Dermis microvascular lymphatic vessel endothelial cell (primary cell): ENCODE results near the gene VIL1. TPM values are rescaled to one million over a fixed set of nuclear protein-coding genes. Genes with fewer than 3 reads are reported as not detected.

ENCODE experiments used
- DNase-seq, 2 donors: peaks; one replicate each; pipeline versions ENCODE4 v3.0.0 to v3.0.0-alpha.2; 2010; ENCODE audit warnings: low read depth in 2 of 2
- total RNA-seq: library from RNA; depleted of rRNA; stranded (reverse); fragments of >200 nt; gene quantifications from 2 replicates; pipeline ENCODE4 v1.2.1, GENCODE V29; 2014

VIL1 gene
- total RNA-seq, 1 donor from 2014 or later: not detected

DNA sequence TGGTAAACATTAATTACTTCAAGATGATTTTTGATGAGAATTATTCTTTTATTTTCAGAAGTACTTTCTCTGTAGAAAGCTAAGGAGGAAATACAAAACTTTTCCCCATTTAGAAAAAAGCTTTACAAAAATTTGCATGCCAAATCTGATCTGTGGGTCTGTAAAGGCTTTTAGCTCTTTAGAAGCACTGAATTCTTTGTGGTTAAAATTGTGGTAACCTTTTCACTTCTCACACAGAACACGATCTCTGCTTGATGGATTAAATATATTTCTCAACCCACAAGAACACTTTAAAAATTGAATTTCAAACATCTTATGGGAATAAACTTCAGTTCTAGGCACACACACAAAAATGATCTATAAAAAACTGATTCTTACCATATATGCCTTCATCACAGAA lies 63.7 kb downstream of the VIL1 start:
- DNase-seq: no peak

- DNase-seq: no peak
Measured at GRCh38 chr2:218485986-218486667, 67.2 kb downstream of the VIL1 start.

GRCh38 chr2:218500501-218501060 lies 81.7 kb downstream of the VIL1 start:
- no peak for DNase-seq

- peak in 1 of 2 donors; percentile 61 for DNase-seq
Measured at GRCh38 chr2:218501665-218502064, 82.7 kb downstream of the VIL1 start.

Other genes starting within 250 kb of the VIL1 start
- 256 and 269 TPM in 2 replicates for gene ARPC2, start 201.9 kb upstream of the VIL1 start, total RNA-seq
- 0.13 TPM in 1 of 2 replicates, not detected in the other for gene GPBAR1, start 158.1 kb upstream of the VIL1 start, total RNA-seq
- gene AAMP, start 149.0 kb upstream of the VIL1 start, total RNA-seq: 126 and 132 TPM in 2 replicates
- 19.8 and 26.9 TPM in 2 replicates for gene PNKD, start 148.6 kb upstream of the VIL1 start, total RNA-seq
- gene TMBIM1, start 126.6 kb upstream of the VIL1 start, total RNA-seq: 121 and 191 TPM in 2 replicates
- gene CATIP, start 62.3 kb upstream of the VIL1 start, total RNA-seq: not detected in 2 replicates
- under 0.01 and 0.13 TPM in 2 replicates for gene SLC11A1, start 36.9 kb upstream of the VIL1 start, total RNA-seq
- 48.9 and 91.0 TPM in 2 replicates for gene CTDSP1, start 19.3 kb upstream of the VIL1 start, total RNA-seq
- gene USP37, start 149.2 kb downstream of the VIL1 start, total RNA-seq: 7.3 and 8.3 TPM in 2 replicates
- gene CNOT9, start 149.7 kb downstream of the VIL1 start, total RNA-seq: 46.3 and 53.9 TPM in 2 replicates
- gene PLCD4, start 188.8 kb downstream of the VIL1 start, total RNA-seq: 0.76 and 1.4 TPM in 2 replicates
- 4.4 and 7.3 TPM in 2 replicates for gene ZNF142, start 240.5 kb downstream of the VIL1 start, total RNA-seq
- gene BCS1L, start 240.6 kb downstream of the VIL1 start, total RNA-seq: 22.3 and 23.4 TPM in 2 replicates